HEK293 (cell line): Measurements from ENCODE around the gene FSTL4.

Source experiments
- CTCF ChIA-PET: fragments of 350-600 bp; formaldehyde crosslinking; extraction: SDS; loops from one replicate; lab custom pipeline; 2021; ENCODE audit warnings: antibody characterized with exemption; lab: Yijun Ruan, JAX
- POLR2A ChIA-PET: fragments of 300-600 bp; formaldehyde crosslinking; extraction: SDS; loops from one replicate; lab custom pipeline; 2020; ENCODE audit warnings: antibody characterized with exemption, inconsistent platforms; lab: Yijun Ruan, JAX
- H3K27ac ChIP-seq: fragments of 200-500 bp; sonication (Bioruptor generic); 2 replicates; pipeline ENCODE4 v1.5.1; 2014; ENCODE audit warnings: low read depth, low read length, control low read depth, inconsistent platforms; ENCODE audit errors: extremely low read depth
- H3K36me3 ChIP-seq, 2 experiments: fragments of 200-500 bp in 1 of 2; sonication (Bioruptor generic) in 1 of 2; 1 replicate in 1 of 2; 2 replicates in 1 of 2; pipeline ENCODE4 v1.5.1; 2014 to 2017; ENCODE audit warnings: inconsistent platforms in 2 of 2, low read length in 2 of 2; ENCODE audit not compliant: control insufficient read depth in 2 of 2, insufficient read depth in 1 of 2
- H3K4me1 ChIP-seq: fragments of 200-500 bp; sonication (Bioruptor generic); 2 replicates; pipeline ENCODE4 v1.5.1; 2014; ENCODE audit warnings: mild to moderate bottlenecking, low read length, inconsistent platforms; ENCODE audit not compliant: control insufficient read depth, insufficient read depth
- H3K4me3 ChIP-seq: 2 replicates; pipeline ENCODE4 v1.5.1; 2011; ENCODE audit warnings: low read depth, mild to moderate bottlenecking, control low read depth, low read length, moderate library complexity
- H3K9me3 ChIP-seq: fragments of 200-500 bp; sonication (Bioruptor generic); 2 replicates; pipeline ENCODE4 v1.5.1; 2014; ENCODE audit warnings: low read depth, low read length, inconsistent platforms; ENCODE audit not compliant: control insufficient read depth, insufficient read depth
- BCL11B ChIP-seq: fragments of 450-650 bp; formaldehyde crosslinking; IDR thresholded peaks from 2 replicates; pipeline ENCODE4 v1.5.1; 2016; ENCODE audit warnings: low read depth, missing biosample characterization, missing genetic modification characterization
- FEZF1 ChIP-seq: fragments of 450-650 bp; formaldehyde crosslinking; IDR thresholded peaks from 2 replicates; pipeline ENCODE4 v1.5.1; 2016; ENCODE audit warnings: missing biosample characterization, missing genetic modification characterization
- GLI2 ChIP-seq: fragments of 450-650 bp; formaldehyde crosslinking; IDR thresholded peaks from 2 replicates; pipeline ENCODE4; 2017; ENCODE audit warnings: missing biosample characterization, missing genetic modification characterization, low read depth, borderline replicate concordance
- GLI4 ChIP-seq: fragments of 450-650 bp; formaldehyde crosslinking; IDR thresholded peaks from 2 replicates; pipeline ENCODE4 v1.5.1; 2016; ENCODE audit warnings: missing biosample characterization, missing genetic modification characterization
- KLF16 ChIP-seq: fragments of 450-650 bp; formaldehyde crosslinking; IDR thresholded peaks from 2 replicates; pipeline ENCODE4 v1.5.1; 2017; ENCODE audit warnings: missing biosample characterization, missing genetic modification characterization
- OVOL3 ChIP-seq: fragments of 450-650 bp; formaldehyde crosslinking; IDR thresholded peaks from 2 replicates; pipeline ENCODE4 v1.5.1; 2016; ENCODE audit warnings: missing biosample characterization, missing genetic modification characterization
- SCRT1 ChIP-seq: fragments of 450-650 bp; formaldehyde crosslinking; IDR thresholded peaks from 2 replicates; pipeline ENCODE4 v1.5.1; 2016; ENCODE audit warnings: missing biosample characterization, missing genetic modification characterization, borderline replicate concordance
- ZBTB1 ChIP-seq: fragments of 450-650 bp; formaldehyde crosslinking; IDR thresholded peaks from 2 replicates; pipeline ENCODE4 v1.5.1; 2016; ENCODE audit warnings: missing biosample characterization, missing genetic modification characterization
- ZIC2 ChIP-seq: fragments of 450-650 bp; formaldehyde crosslinking; IDR thresholded peaks from 2 replicates; pipeline ENCODE4 v1.5.1; 2016; ENCODE audit warnings: missing biosample characterization, missing genetic modification characterization
- ZNF114 ChIP-seq: fragments of 450-650 bp; formaldehyde crosslinking; IDR thresholded peaks from 2 replicates; pipeline ENCODE4 v1.5.0; 2017; ENCODE audit warnings: missing biosample characterization, missing genetic modification characterization
- ZNF140 ChIP-seq: fragments of 450-650 bp; formaldehyde crosslinking; IDR thresholded peaks from 2 replicates; pipeline ENCODE4 v1.5.1; 2016; ENCODE audit warnings: missing biosample characterization, missing genetic modification characterization
- ZNF16 ChIP-seq: fragments of 450-650 bp; formaldehyde crosslinking; IDR thresholded peaks from 2 replicates; pipeline ENCODE4 v1.5.1; 2016; ENCODE audit warnings: low read depth, missing biosample characterization, missing genetic modification characterization
- ZNF211 ChIP-seq: fragments of 450-650 bp; formaldehyde crosslinking; IDR thresholded peaks from 2 replicates; pipeline ENCODE4 v1.5.1; 2016; ENCODE audit warnings: low read depth, missing biosample characterization, missing genetic modification characterization
- ZNF350 ChIP-seq: fragments of 450-650 bp; formaldehyde crosslinking; IDR thresholded peaks from 2 replicates; pipeline ENCODE4 v1.5.0; 2017; ENCODE audit warnings: missing biosample characterization, mild to moderate bottlenecking, missing genetic modification characterization
- ZNF449 ChIP-seq: fragments of 450-650 bp; formaldehyde crosslinking; IDR thresholded peaks from 2 replicates; pipeline ENCODE4 v1.5.1; 2017; ENCODE audit warnings: missing biosample characterization, mild to moderate bottlenecking, missing genetic modification characterization, moderate library complexity
- ZNF544 ChIP-seq: fragments of 450-650 bp; formaldehyde crosslinking; IDR thresholded peaks from 2 replicates; pipeline ENCODE4 v1.5.0; 2017; ENCODE audit warnings: missing biosample characterization, missing genetic modification characterization
- ZNF585B ChIP-seq: fragments of 450-650 bp; formaldehyde crosslinking; IDR thresholded peaks from 2 replicates; pipeline ENCODE4 v1.5.1; 2016; ENCODE audit warnings: missing biosample characterization, missing genetic modification characterization
- ZNF624 ChIP-seq: fragments of 450-650 bp; formaldehyde crosslinking; IDR thresholded peaks from 2 replicates; pipeline ENCODE4 v1.5.1; 2017; ENCODE audit warnings: missing biosample characterization, missing genetic modification characterization
- ZNF660 ChIP-seq: fragments of 450-650 bp; IDR thresholded peaks from 2 replicates; pipeline ENCODE4 v1.5.1; 2018; ENCODE audit warnings: missing biosample characterization, mild to moderate bottlenecking, missing genetic modification characterization
- ZNF692 ChIP-seq: fragments of 450-650 bp; formaldehyde crosslinking; IDR thresholded peaks from 2 replicates; pipeline ENCODE4 v1.5.1; 2016; ENCODE audit warnings: missing biosample characterization, missing genetic modification characterization
- ZNF76 ChIP-seq: fragments of 450-650 bp; formaldehyde crosslinking; IDR thresholded peaks from 2 replicates; pipeline ENCODE4; 2016; ENCODE audit warnings: low read depth, missing biosample characterization, missing genetic modification characterization, borderline replicate concordance
- ZNF837 ChIP-seq: fragments of 450-650 bp; formaldehyde crosslinking; IDR thresholded peaks from 2 replicates; pipeline ENCODE4 v1.5.1; 2016; ENCODE audit warnings: missing biosample characterization, missing genetic modification characterization
- ZNF843 ChIP-seq: fragments of 450-650 bp; formaldehyde crosslinking; IDR thresholded peaks from 2 replicates; pipeline ENCODE4 v1.5.1; 2016; ENCODE audit warnings: missing biosample characterization, missing genetic modification characterization

The FSTL4 gene

GRCh38 chr5:133487093-133487492 is 125.2 kb downstream of the FSTL4 start:
- no peak for TF ChIP-seq ZNF843
- no peak for TF ChIP-seq ZNF544 (tag by site-specific recombination)
- TF ChIP-seq ZNF624 (tag by site-specific recombination), result no peak
- no peak for TF ChIP-seq OVOL3
- no peak for TF ChIP-seq ZNF16 (tag by site-specific recombination)
- TF ChIP-seq KLF16, result no peak
- no peak for TF ChIP-seq GLI4 (tag by site-specific recombination)
- no peak for TF ChIP-seq ZNF837
- Histone ChIP-seq H3K27ac (no peak overlapping the region), H3K4me1 (no peaks in the 10 kb centered on the region), H3K36me3 (no peaks in the 10 kb centered on the region), H3K9me3 (no peaks in the 10 kb centered on the region), H3K4me3 (no peak overlapping the region)
- POLR2A ChIA-PET, result no interaction called here
- CTCF ChIA-PET, result interaction anchor here (1.0 to 1.3 kb wide), 3 partner anchors 27 to 458 kb away, joined by 3 to 5 read pairs (median 4); no protein-coding TSS in a partner anchor

- H3K36me3 ChIP-seq, result no peaks in the 10 kb centered on the region
- H3K27ac ChIP-seq, result no peak overlapping the region
- TF ChIP-seq ZNF624 (tag by site-specific recombination) (no peak), ZNF140 (no peak), ZNF350 (tag by site-specific recombination) (no peak), ZNF76 (tag by site-specific recombination) (no peak), ZNF114 (tag by site-specific recombination) (no peak), FEZF1 (no peak), SCRT1 (tag by site-specific recombination) (no peak), ZNF211 (no peak), ZNF585B (tag by site-specific recombination) (no peak), ZBTB1 (no peak), BCL11B (tag by site-specific recombination) (no peak), ZNF660 (tag by site-specific recombination) (no peak), ZIC2 (tag by site-specific recombination) (no peak), ZNF449 (no peak), ZNF692 (tag by site-specific recombination) (no peak), GLI2 (tag by site-specific recombination) (no peak)
- POLR2A ChIA-PET, result no interaction called here
- H3K9me3 ChIP-seq, result no peaks in the 10 kb centered on the region
- H3K4me1 ChIP-seq, result no peaks in the 10 kb centered on the region
- CTCF ChIA-PET, result no interaction called here
- no peak overlapping the region for H3K4me3 ChIP-seq
Observed at GRCh38 chr5:133485468-133485867, 126.9 kb downstream of the FSTL4 start.
